CD14-positive monocyte (primary cell): ENCODE measurements around the gene ANKRD52. TPM values are rescaled to one million over a fixed set of nuclear protein-coding genes. Genes with fewer than 3 reads are reported as not detected.

Source experiments
- DNase-seq, 3 donors: peaks; one replicate each; pipeline ENCODE4 v3.0.0-alpha.2; 2011 to 2022
- H2AFZ ChIP-seq: 2 replicates; pipeline ENCODE4 v1.6.0; 2012; ENCODE audit warnings: mild to moderate bottlenecking, low read depth, low read length, inconsistent platforms; ENCODE audit not compliant: insufficient read depth, poor library complexity, severe bottlenecking
- H3K27ac ChIP-seq, 2 donors: 1 replicate in 1 of 2; 2 replicates in 1 of 2; pipeline ENCODE4 v1.5.1; 2012 to 2013; ENCODE audit warnings: low read length in 2 of 2, control low read depth in 1 of 2, inconsistent platforms in 1 of 2, low read depth in 1 of 2, mild to moderate bottlenecking in 1 of 2
- H3K27me3 ChIP-seq, 2 donors: one replicate each; pipeline versions ENCODE4 v1.6.0 to v1.6.1; 2011 to 2013; ENCODE audit warnings: low read length in 2 of 2; ENCODE audit not compliant: control insufficient read depth in 2 of 2, insufficient read depth in 2 of 2
- H3K36me3 ChIP-seq, 2 donors: replicated peaks in 1 of 2; 1 replicate in 1 of 2; 2 replicates in 1 of 2; pipeline versions ENCODE4 v1.5.1 to v1.6.1; 2012 to 2013; ENCODE audit warnings: low read length in 2 of 2, control low read depth in 1 of 2, inconsistent platforms in 1 of 2, mild to moderate bottlenecking in 1 of 2; ENCODE audit not compliant: insufficient read depth in 2 of 2, control insufficient read depth in 1 of 2
- H3K4me1 ChIP-seq, 2 donors: 1 replicate in 1 of 2; 2 replicates in 1 of 2; pipeline versions ENCODE4 v1.5.1 to v1.6.1; 2012 to 2013; ENCODE audit warnings: low read length in 2 of 2, control low read depth in 1 of 2, inconsistent platforms in 1 of 2, mild to moderate bottlenecking in 1 of 2, moderate library complexity in 1 of 2; ENCODE audit not compliant: insufficient read depth in 2 of 2, control insufficient read depth in 1 of 2
- H3K4me2 ChIP-seq: replicated peaks from 2 replicates; pipeline ENCODE3; 2012; ENCODE audit warnings: low read length, moderate library complexity, mild to moderate bottlenecking; ENCODE audit not compliant: poor library complexity, severe bottlenecking; ENCODE audit errors: extremely low read depth
- H3K4me3 ChIP-seq, 3 experiments: fragments of 200-600 bp in 1 of 3; sonication (generic) in 1 of 3; replicated peaks in 1 of 3; 1 replicate in 2 of 3; 2 replicates in 1 of 3; pipeline ENCODE4 v1.5.1; 2011 to 2013; ENCODE audit warnings: low read length in 3 of 3, mild to moderate bottlenecking in 3 of 3, control low read depth in 2 of 3, low read depth in 2 of 3, inconsistent platforms in 1 of 3, moderate library complexity in 1 of 3
- H3K79me2 ChIP-seq: 2 replicates; pipeline ENCODE4 v1.6.0; 2012; ENCODE audit warnings: mild to moderate bottlenecking, control low read depth, inconsistent platforms, low read length, moderate library complexity; ENCODE audit not compliant: insufficient read depth
- H3K9ac ChIP-seq: 2 replicates; pipeline ENCODE4 v1.6.0; 2017; ENCODE audit warnings: low read length, mild to moderate bottlenecking; ENCODE audit not compliant: insufficient read depth, poor library complexity, severe bottlenecking
- H3K9me3 ChIP-seq, 2 donors: replicated peaks in 1 of 2; 1 replicate in 1 of 2; 2 replicates in 1 of 2; pipeline versions ENCODE4 v1.5.1 to v1.6.1; 2012 to 2013; ENCODE audit warnings: low read length in 2 of 2, control low read depth in 1 of 2; ENCODE audit not compliant: control insufficient read depth in 1 of 2, insufficient read depth in 1 of 2
- H4K20me1 ChIP-seq: 2 replicates; pipeline ENCODE4 v1.6.0; 2012; ENCODE audit warnings: mild to moderate bottlenecking, low read length, control low read depth, moderate library complexity; ENCODE audit not compliant: insufficient read depth
- H3K27ac Mint-ChIP-seq, 7 donors: one replicate each; pipeline ENCODE4 v1.8.0; 2020; ENCODE audit warnings: mild to moderate bottlenecking in 7 of 7, mixed read lengths in 7 of 7, moderate library complexity in 6 of 7, inconsistent platforms in 2 of 7
- H3K27me3 Mint-ChIP-seq, 3 donors: one replicate each; pipeline ENCODE4 v1.8.0; 2021 to 2022; ENCODE audit warnings: low read depth in 3 of 3, mild to moderate bottlenecking in 3 of 3, mixed read lengths in 3 of 3, moderate library complexity in 3 of 3, inconsistent platforms in 1 of 3
- H3K36me3 Mint-ChIP-seq, 2 donors: one replicate each; pipeline ENCODE4 v1.8.0; 2020; ENCODE audit warnings: mixed read lengths in 2 of 2, inconsistent platforms in 1 of 2, mild to moderate bottlenecking in 1 of 2
- H3K4me1 Mint-ChIP-seq: one replicate; pipeline ENCODE4 v1.8.0; 2020; ENCODE audit warnings: mild to moderate bottlenecking, mixed read lengths
- H3K4me3 Mint-ChIP-seq, 2 donors: one replicate each; pipeline ENCODE4 v1.8.0; 2020; ENCODE audit warnings: mild to moderate bottlenecking in 2 of 2, mixed read lengths in 2 of 2, moderate library complexity in 1 of 2
- H3K9me3 Mint-ChIP-seq, 7 donors: one replicate each; pipeline ENCODE4 v1.8.0; 2020 to 2022; ENCODE audit warnings: mixed read lengths in 7 of 7, mild to moderate bottlenecking in 6 of 7, moderate library complexity in 6 of 7, inconsistent platforms in 2 of 7
- CTCF ChIP-seq: fragments of 200-600 bp; IDR thresholded peaks from one replicate; pipeline ENCODE4 v1.8.0; 2022; ENCODE audit warnings: antibody characterized with exemption, mild to moderate bottlenecking
- WGBS: methylation state at CpG from one replicate; pipeline ENCODE4 v1.1.5; 2013; ENCODE audit warnings: missing lambda C conversion rate; ENCODE audit not compliant: insufficient coverage; 5-methylcytosine and 5-hydroxymethylcytosine counted together
- intact Hi-C, 2 donors: fragments of 100-400 bp; cut with micrococcal nuclease; formaldehyde crosslinking; loops; one replicate each; pipeline versions ENCODE4 v1.15.0 to v1.15.1; 2023
- polyA plus RNA-seq, 3 donors: library from polyadenylated mRNA; depleted of rRNA in 1 of 3; unstranded in 2 of 3; stranded (reverse) in 1 of 3; fragments of 300-500 nt in 2 of 3; fragments of >200 nt in 1 of 3; fragmentation: Illumina TruSeq in 2 of 3; gene quantifications; 1 replicate in 2 of 3; 2 replicates in 1 of 3; pipeline ENCODE4 v1.2.3, GENCODE V29; 2012 to 2021

ANKRD52 gene
- polyA plus RNA-seq, 3 donors: 1.5 to 12.4 (median 2.4) TPM

DNA sequence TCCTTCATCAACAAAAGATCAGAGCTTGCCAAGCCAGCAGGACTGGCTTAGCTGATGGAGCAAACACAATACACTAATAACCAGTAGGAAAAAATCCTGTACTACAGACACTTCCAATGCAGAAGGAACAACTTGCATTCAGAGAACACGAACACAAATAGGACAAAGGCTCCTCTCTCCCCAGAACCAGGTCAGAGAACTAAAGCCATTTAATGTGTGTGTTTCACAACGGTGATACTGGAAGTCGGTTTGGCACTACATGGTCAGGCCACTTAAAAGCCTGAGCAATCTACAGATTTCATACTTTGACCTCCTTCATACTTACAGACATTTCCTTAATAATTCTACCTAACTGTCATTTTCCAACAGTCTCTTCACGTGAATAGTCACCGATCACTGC is 35.6 kb upstream of the ANKRD52 start:
- Mint-ChIP-seq H3K27ac (peak overlapping the region in 3 of 7 donors; percentile 17 to 57 (median 46)), H3K4me1 (peaks cover 29% of the 10 kb centered on the region), H3K27me3 (peaks cover 0 to 5% (median 0%) of the 10 kb centered on the region in 3 donors), H3K4me3 (no peak overlapping the region), H3K9me3 (no peaks in the 10 kb centered on the region), H3K36me3 (peaks cover 27 to 60% of the 10 kb centered on the region in 2 donors)
- Histone ChIP-seq H3K27ac (peak overlapping the region in 1 of 2 donors; percentile 41), H3K4me3 (no peak overlapping the region), H3K36me3 (peaks cover 25 to 47% of the 10 kb centered on the region in 2 donors), H4K20me1 (peaks cover 93% of the 10 kb centered on the region), H3K9me3 (no peaks in the 10 kb centered on the region), H3K4me2 (no peak overlapping the region), H3K4me1 (peaks cover 24 to 29% of the 10 kb centered on the region in 2 donors), H3K9ac (no peak overlapping the region), H2AFZ (no peak overlapping the region), H3K27me3 (no peaks in the 10 kb centered on the region), H3K79me2 (peaks cover 99% of the 10 kb centered on the region)
- no peak for DNase-seq
- TF ChIP-seq CTCF: no peak
- intact Hi-C loops: no loop called here
- 91% methylated on average over 4 of the region's 5 CpGs for WGBS

DNA sequence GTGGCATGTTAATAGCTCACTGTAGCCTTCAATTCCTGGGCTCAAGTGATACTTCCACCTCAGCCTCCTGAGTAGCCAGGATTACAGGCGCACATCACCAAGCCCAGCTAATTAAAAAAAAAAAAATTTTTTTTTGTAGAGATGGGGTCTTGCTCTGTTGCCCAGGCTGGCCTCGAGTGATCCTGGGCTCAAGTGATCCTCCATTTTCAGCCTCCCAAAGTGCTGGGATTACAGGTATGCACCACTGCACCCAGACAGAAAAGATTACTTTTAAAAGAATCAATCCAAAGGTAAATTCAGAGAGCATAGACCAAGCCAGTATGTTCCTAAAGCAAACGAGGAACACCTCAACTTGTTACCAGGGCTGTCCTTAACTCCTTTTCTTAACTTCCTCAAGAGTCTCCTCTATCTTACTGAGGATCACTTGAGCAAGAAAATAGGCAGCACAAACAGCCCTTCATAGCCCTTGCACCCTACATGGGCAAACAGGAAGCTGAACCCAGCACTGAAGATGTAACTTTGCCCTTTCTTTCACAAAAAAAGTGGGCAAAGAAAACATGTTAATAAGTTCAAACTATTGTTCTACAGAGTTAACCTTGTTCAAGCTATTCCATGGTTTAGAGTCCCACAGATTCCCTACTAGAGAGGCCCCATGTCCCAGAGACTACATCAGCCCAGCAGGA is 30.7 kb upstream of the ANKRD52 start:
- H3K27ac Mint-ChIP-seq: peak overlapping the region in 3 of 7 donors; percentile 37 to 81 (median 60)
- peaks cover 46 to 68% of the 10 kb centered on the region in 2 donors for H3K36me3 ChIP-seq
- intact Hi-C loops: no loop called here

More for the DNA sequence above, 30.7 kb upstream of the ANKRD52 start:
- Histone ChIP-seq H2AFZ (no peak overlapping the region), H3K4me3 (no peak overlapping the region), H3K27ac (peak overlapping the region in 1 of 2 donors; percentile 66), H3K4me1 (no peaks in the 10 kb centered on the region), H3K79me2 (peaks cover 63% of the 10 kb centered on the region), H3K4me2 (no peak overlapping the region), H3K9ac (no peak overlapping the region), H3K9me3 (no peaks in the 10 kb centered on the region), H4K20me1 (peaks cover 65% of the 10 kb centered on the region), H3K27me3 (no peaks in the 10 kb centered on the region)
- Mint-ChIP-seq H3K36me3 (peaks cover 33 to 67% of the 10 kb centered on the region in 2 donors), H3K27me3 (peaks cover 0 to 3% (median 0%) of the 10 kb centered on the region in 3 donors), H3K4me3 (no peak overlapping the region), H3K4me1 (peaks cover 4% of the 10 kb centered on the region), H3K9me3 (no peaks in the 10 kb centered on the region)
- DNase-seq: no peak
- WGBS: 50% methylated on average over 2 of the region's 3 CpGs
- TF ChIP-seq CTCF: no peak
